Neural crest cell (in vitro differentiated cells): ENCODE data around the gene PHC1. TPM values are rescaled to one million over a fixed set of nuclear protein-coding genes. Genes with fewer than 3 reads are reported as not detected.

ENCODE experiments used
- DNase-seq: peaks from one replicate; pipeline ENCODE4 v3.0.0; 2021; ENCODE audit warnings: low read depth, mixed read lengths, low spot score
- H3K27ac Mint-ChIP-seq: one replicate; pipeline ENCODE4 v1.8.0; 2021; ENCODE audit warnings: mild to moderate bottlenecking, mixed read lengths; ENCODE audit not compliant: unreplicated experiment
- H3K27me3 Mint-ChIP-seq: 2 replicates; pipeline ENCODE4 v1.8.0; 2021; ENCODE audit warnings: low read depth, mild to moderate bottlenecking, mixed read lengths
- H3K36me3 Mint-ChIP-seq: 2 replicates; pipeline ENCODE4 v1.8.0; 2021; ENCODE audit warnings: low read depth, mild to moderate bottlenecking, mixed read lengths
- H3K4me1 Mint-ChIP-seq: 2 replicates; pipeline ENCODE4 v1.8.0; 2021; ENCODE audit warnings: mixed read lengths
- H3K4me3 Mint-ChIP-seq: one replicate; pipeline ENCODE4 v1.8.0; 2021; ENCODE audit warnings: mild to moderate bottlenecking, mixed read lengths
- H3K9me3 Mint-ChIP-seq: 2 replicates; pipeline ENCODE4 v1.8.0; 2021; ENCODE audit warnings: mixed read lengths
- total RNA-seq: library from RNA; stranded (reverse); gene quantifications from 2 replicates; pipeline ENCODE4 v1.2.1, GENCODE V29; 2021
- TF ChIP-seq, protein P1 (sequence below): fragments of 200-600 bp; sonication (generic); conservative IDR thresholded peaks from 2 replicates; pipeline ENCODE4 v1.5.0; 2021; ENCODE audit warnings: antibody characterized with exemption, mild to moderate bottlenecking

The PHC1 gene
- total RNA-seq, 1 donor from 2014 or later = 108 TPM

DNA sequence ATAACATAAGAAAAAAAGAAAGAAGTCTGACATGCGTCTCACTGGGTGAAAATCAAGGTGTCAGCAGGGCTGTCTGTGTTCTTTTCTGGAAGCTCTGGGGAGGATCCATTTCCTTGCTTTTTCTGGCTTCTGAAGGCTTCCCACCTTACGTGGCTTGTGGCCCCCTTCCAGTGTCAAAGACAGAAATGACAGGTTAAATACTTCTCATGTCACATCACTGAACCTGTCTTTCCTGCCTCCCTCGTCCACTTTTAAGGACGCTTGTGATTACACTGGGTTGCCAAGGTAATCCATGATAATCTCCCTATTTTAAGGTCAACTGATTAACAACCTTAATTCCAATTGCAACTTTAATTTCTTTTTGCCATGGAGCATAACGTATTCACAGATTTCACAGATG is 4.6 kb upstream of the PHC1 start:
- peaks cover 30% of the 10 kb centered on the region for H3K4me1 Mint-ChIP-seq
- H3K27me3 Mint-ChIP-seq = no peaks in the 10 kb centered on the region
- TF ChIP-seq, protein P1, sequence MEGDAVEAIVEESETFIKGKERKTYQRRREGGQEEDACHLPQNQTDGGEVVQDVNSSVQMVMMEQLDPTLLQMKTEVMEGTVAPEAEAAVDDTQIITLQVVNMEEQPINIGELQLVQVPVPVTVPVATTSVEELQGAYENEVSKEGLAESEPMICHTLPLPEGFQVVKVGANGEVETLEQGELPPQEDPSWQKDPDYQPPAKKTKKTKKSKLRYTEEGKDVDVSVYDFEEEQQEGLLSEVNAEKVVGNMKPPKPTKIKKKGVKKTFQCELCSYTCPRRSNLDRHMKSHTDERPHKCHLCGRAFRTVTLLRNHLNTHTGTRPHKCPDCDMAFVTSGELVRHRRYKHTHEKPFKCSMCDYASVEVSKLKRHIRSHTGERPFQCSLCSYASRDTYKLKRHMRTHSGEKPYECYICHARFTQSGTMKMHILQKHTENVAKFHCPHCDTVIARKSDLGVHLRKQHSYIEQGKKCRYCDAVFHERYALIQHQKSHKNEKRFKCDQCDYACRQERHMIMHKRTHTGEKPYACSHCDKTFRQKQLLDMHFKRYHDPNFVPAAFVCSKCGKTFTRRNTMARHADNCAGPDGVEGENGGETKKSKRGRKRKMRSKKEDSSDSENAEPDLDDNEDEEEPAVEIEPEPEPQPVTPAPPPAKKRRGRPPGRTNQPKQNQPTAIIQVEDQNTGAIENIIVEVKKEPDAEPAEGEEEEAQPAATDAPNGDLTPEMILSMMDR = no peak
- DNase-seq = no peak
- no peaks in the 10 kb centered on the region for H3K36me3 Mint-ChIP-seq
- no peak overlapping the region for H3K4me3 Mint-ChIP-seq
- no peaks in the 10 kb centered on the region for H3K9me3 Mint-ChIP-seq
- H3K27ac Mint-ChIP-seq = no peak overlapping the region

DNA sequence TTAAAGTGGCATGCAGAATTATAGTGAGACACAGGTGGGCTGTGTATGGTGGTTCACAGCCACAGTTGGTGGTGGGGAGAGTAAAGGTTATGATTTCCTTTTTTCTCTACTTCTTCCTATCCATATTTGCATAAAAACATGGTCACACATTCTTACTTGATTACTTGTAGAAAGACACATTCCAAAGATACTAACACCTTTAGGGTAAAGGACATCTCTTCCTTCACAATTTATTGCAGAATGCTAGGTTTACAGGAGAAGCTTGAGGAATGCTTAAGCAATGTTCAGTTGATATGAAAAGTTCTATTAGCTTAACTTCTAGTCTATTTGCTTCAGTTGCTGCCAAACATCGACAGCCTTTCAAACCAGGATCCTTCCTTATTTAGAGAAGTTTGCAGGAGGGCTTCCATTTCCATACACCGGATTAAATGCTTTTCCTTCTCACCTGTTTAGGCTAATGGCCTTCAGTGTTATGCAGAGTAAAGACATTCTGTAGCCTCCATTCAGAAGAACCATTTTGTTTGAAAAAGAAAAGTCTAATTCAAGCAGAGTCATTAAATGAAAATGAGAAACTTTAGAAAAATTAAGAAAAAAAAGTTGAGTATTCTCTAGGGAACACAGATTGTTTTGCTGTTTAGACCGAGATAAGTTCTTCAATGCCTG is 2.6 kb upstream of the PHC1 start:
- peak overlapping the region; percentile 95 for H3K4me3 Mint-ChIP-seq
- H3K36me3 Mint-ChIP-seq = no peaks in the 10 kb centered on the region

DNA sequence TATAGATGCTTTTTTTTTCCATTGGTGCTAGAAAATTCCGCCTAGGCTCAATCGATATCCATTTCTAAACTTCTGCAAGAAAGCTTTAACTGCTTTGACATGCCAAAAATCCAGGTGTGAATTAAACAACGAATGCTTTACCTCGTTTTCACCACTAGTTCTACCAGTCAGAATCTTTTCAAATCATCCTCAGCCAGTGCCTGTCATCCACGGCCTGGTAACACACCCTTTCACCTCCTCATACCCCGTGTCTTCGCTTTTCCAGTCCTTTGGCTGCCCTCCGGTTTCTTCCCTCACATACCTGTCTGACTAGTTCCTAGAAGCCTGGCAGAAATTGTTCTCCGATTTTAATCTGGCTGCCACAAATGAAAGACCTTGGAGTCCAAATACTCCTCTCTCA is 1.4 kb upstream of the PHC1 start:
- no peaks in the 10 kb centered on the region for H3K9me3 Mint-ChIP-seq
- H3K4me1 Mint-ChIP-seq = peaks cover 25% of the 10 kb centered on the region
- no peaks in the 10 kb centered on the region for H3K36me3 Mint-ChIP-seq
- peak overlapping the region; percentile 100 for H3K27ac Mint-ChIP-seq
- H3K27me3 Mint-ChIP-seq = no peaks in the 10 kb centered on the region
- TF ChIP-seq, protein P1 = peak; percentile 68
- DNase-seq = peak; percentile 11
- H3K4me3 Mint-ChIP-seq = peak overlapping the region; percentile 95

More for the DNA sequence above, 2.6 kb upstream of the PHC1 start:
- no peaks in the 10 kb centered on the region for H3K9me3 Mint-ChIP-seq
- TF ChIP-seq, protein P1 = no peak
- peaks cover 27% of the 10 kb centered on the region for H3K4me1 Mint-ChIP-seq
- no peak overlapping the region for H3K27ac Mint-ChIP-seq
- no peaks in the 10 kb centered on the region for H3K27me3 Mint-ChIP-seq
- DNase-seq = no peak

DNA sequence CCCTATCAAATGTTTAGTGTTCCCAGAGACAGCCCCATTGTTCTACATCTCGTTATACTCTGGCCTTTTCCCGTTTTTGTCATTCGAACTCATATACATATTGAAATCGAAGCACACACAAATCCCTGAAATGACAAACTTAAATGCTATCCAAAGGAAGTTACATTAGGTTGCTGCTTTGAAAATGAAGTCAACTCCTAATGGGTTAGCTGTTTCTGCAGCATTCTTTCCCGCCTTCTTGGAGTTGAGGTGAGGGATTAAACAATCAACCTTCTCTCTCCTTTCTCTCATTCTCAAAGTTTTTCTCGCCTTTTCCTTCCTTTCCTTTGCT is 642 bp upstream of the PHC1 start:
- H3K9me3 Mint-ChIP-seq = no peaks in the 10 kb centered on the region
- no peaks in the 10 kb centered on the region for H3K27me3 Mint-ChIP-seq
- H3K36me3 Mint-ChIP-seq = no peaks in the 10 kb centered on the region
- no peak for DNase-seq
- H3K4me3 Mint-ChIP-seq = peak overlapping the region; percentile 95
- peak overlapping the region; percentile 100 for H3K27ac Mint-ChIP-seq
- peaks cover 25% of the 10 kb centered on the region for H3K4me1 Mint-ChIP-seq
- TF ChIP-seq, protein P1 = no peak

DNA sequence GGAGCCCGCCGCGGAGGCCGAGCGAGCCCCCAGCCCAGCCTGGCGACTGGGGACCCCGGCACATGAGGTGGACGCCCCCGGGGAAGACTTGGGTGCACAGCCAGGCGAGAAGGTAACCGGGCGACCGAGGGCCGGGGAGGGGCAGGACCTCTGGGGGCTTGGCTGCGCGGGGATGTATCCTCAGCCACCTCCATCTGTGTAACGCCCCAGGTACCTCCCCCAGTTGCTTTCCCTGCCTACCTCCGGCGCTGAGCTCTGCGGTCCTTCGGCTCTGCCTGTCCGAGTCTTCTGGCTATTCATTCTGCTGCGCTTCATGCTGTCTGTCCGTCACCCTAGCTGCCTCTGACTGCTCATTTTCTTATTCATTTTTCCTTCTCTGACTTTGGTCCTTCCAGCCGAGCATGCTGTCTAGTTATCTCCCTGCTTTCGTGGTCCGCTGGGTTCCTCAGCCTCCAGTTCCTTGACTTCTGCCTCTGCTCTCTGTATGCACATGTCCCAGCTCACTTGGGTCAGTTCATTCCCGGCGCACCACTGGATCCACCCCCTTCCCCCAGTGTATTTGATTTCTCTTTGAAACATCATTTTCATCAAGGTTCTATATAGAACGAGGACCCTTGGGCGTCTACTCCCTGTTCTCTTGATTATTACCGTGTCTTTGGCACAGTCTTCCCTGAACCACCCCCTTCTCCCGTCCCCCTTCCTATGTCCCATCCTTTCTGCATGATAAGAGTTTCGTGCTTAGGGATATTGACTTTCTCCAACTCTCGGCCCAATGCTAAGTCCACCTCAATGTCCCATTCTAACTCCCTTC is 612 bp downstream of the PHC1 start:
- Mint-ChIP-seq H3K4me1 (peaks cover 25% of the 10 kb centered on the region), H3K27me3 (no peaks in the 10 kb centered on the region), H3K9me3 (no peaks in the 10 kb centered on the region), H3K4me3 (no peak overlapping the region), H3K27ac (no peak overlapping the region), H3K36me3 (no peaks in the 10 kb centered on the region)
- TF ChIP-seq, protein P1 = no peak
- DNase-seq = peak; percentile 36
